Gastrocnemius medialis (tissue), 4 donors: ENCODE results near the gene RAB7A. TPM values are rescaled to one million over a fixed set of nuclear protein-coding genes. Genes with fewer than 3 reads are reported as not detected.
A peak's percentile ranks its signal among the peaks of the same experiment; 100 is the strongest.
"Not testable (repeated sequence)": the region's sequence is repeated elsewhere in the genome, so short reads cannot be mapped to it uniquely, and the experiment has no call there.

Experiments
- ATAC-seq, 2 donors: fragments of 150-250 bp; one replicate each; pipeline ENCODE4 v1.9.1; 2016
- DNase-seq, 2 donors: peaks; one replicate each; pipeline ENCODE4 v3.0.0-alpha.2; 2019
- H3K27ac ChIP-seq, 4 donors: fragments of 200-600 bp; sonication (generic); 1 replicate in 1 of 4; 2 replicates in 3 of 4; pipeline ENCODE4 v1.5.1; 2016 to 2018; ENCODE audit warnings: mild to moderate bottlenecking in 2 of 4, moderate library complexity in 1 of 4
- H3K27me3 ChIP-seq, 3 donors: fragments of 200-600 bp; sonication (generic) in 2 of 3; 1 replicate in 1 of 3; 2 replicates in 2 of 3; pipeline versions ENCODE4 v1.5.1 to v1.6.0; 2016 to 2019; ENCODE audit warnings: mild to moderate bottlenecking in 1 of 3, moderate library complexity in 1 of 3
- H3K36me3 ChIP-seq, 2 donors: fragments of 200-600 bp; sonication (generic) in 1 of 2; one replicate each; pipeline ENCODE4 v1.5.1; 2017 to 2018
- H3K4me1 ChIP-seq, 2 donors: fragments of 200-600 bp; sonication (generic) in 1 of 2; one replicate each; pipeline ENCODE4 v1.5.1; 2016 to 2017; ENCODE audit warnings: mild to moderate bottlenecking in 2 of 2
- H3K4me3 ChIP-seq, 4 donors: fragments of 200-600 bp; sonication (generic) in 3 of 4; 1 replicate in 1 of 4; 2 replicates in 3 of 4; pipeline ENCODE4 v1.5.1; 2016 to 2019; ENCODE audit warnings: mild to moderate bottlenecking in 2 of 4
- H3K9me3 ChIP-seq, 3 donors: fragments of 200-600 bp; sonication (generic) in 2 of 3; 1 replicate in 1 of 3; 2 replicates in 2 of 3; pipeline ENCODE4 v1.5.1; 2016 to 2019
- CTCF ChIP-seq, 5 experiments: fragments of 450-650 bp in 3 of 5; fragments of 200-600 bp in 2 of 5; sonication (generic) in 2 of 5; IDR thresholded peaks in 4 of 5; conservative IDR thresholded peaks in 1 of 5; 1 replicate in 4 of 5; 2 replicates in 1 of 5; pipeline ENCODE4 v1.5.1; 2016 to 2019; ENCODE audit warnings: antibody characterized with exemption in 5 of 5, mild to moderate bottlenecking in 3 of 5, moderate library complexity in 3 of 5
- POLR2A ChIP-seq, 2 donors: fragments of 450-650 bp; IDR thresholded peaks; one replicate each; pipeline ENCODE4 v1.6.1; 2017; ENCODE audit warnings: antibody characterized with exemption in 2 of 2, mild to moderate bottlenecking in 2 of 2, moderate library complexity in 2 of 2
- in situ Hi-C, 4 donors: fragments of 200-750 bp; cut with MboI; loops; one replicate each; pipeline versions ENCODE4 v1.15.0 to v1.8.0; 2017; ENCODE audit warnings: low sequenced_read_pairs in 4 of 4
- intact Hi-C: fragments of 100-400 bp; cut with DNase I; formaldehyde crosslinking; loops from one replicate; pipeline ENCODE4 v1.15.1; 2023; ENCODE audit warnings: low total_unique reads
- total RNA-seq, 4 donors: library from RNA; depleted of rRNA; stranded (reverse); fragments of >200 nt; gene quantifications; one replicate each; pipeline versions ENCODE4 v1.1.0 to v1.2.3, GENCODE V29; 2016

The RAB7A gene
- total RNA-seq, 4 donors from 2014 or later: 102 to 190 (median 149) TPM

- Histone ChIP-seq H3K27me3 (no peaks in the 10 kb centered on the region), H3K4me3 (no peak overlapping the region), H3K9me3 (no peaks in the 10 kb centered on the region), H3K27ac (peak overlapping the region; percentile 68 to 86 (median 76)), H3K36me3 (no peaks in the 10 kb centered on the region), H3K4me1 (peaks cover 28 to 44% of the 10 kb centered on the region in 2 donors)
- in situ Hi-C loops (no loop called here), intact Hi-C loops (no loop called here)
- ATAC-seq: peak; percentile 40 to 85
- DNase-seq: peak; percentile 55 to 84
- TF ChIP-seq POLR2A (IDR thresholded peaks at IDR 0.05) (peak in 1 of 2 donors; percentile 8), CTCF (IDR thresholded peaks at IDR 0.05 in 4 of 5, conservative IDR thresholded peaks at IDR 0.05 in 1 of 5) (no peak)
Observed at GRCh38 chr3:128824132-128824850, 98.3 kb downstream of the RAB7A start.

GRCh38 chr3:128825117-128825725 lies 99.2 kb downstream of the RAB7A start:
- no peak for DNase-seq
- Histone ChIP-seq H3K4me1 (peaks cover 27 to 36% of the 10 kb centered on the region in 2 donors), H3K27me3 (no peaks in the 10 kb centered on the region), H3K4me3 (no peak overlapping the region), H3K36me3 (no peaks in the 10 kb centered on the region), H3K27ac (peak overlapping the region in 3 of 4 donors; percentile 68 to 86 (median 83)), H3K9me3 (no peaks in the 10 kb centered on the region)
- intact Hi-C loops: no loop called here
- no peak for TF ChIP-seq CTCF (IDR thresholded peaks at IDR 0.05 in 4 of 5, conservative IDR thresholded peaks at IDR 0.05 in 1 of 5)
- TF ChIP-seq POLR2A (IDR thresholded peaks at IDR 0.05): no peak
- no peak for ATAC-seq
- in situ Hi-C loops: no loop called here

- DNase-seq, H3K36me3 ChIP-seq, H3K27me3 ChIP-seq, H3K9me3 ChIP-seq, ATAC-seq, in situ Hi-C loops, H3K4me3 ChIP-seq, intact Hi-C loops, H3K27ac ChIP-seq: not testable (repeated sequence)
- H3K4me1 ChIP-seq: peaks cover 11 to 14% of the 10 kb centered on the region in 2 donors
Observed at GRCh38 chr3:128829087-128829486, 103.1 kb downstream of the RAB7A start.

GRCh38 chr3:128829925-128830625 lies 104.1 kb downstream of the RAB7A start:
- H3K27me3 ChIP-seq, H3K27ac ChIP-seq, H3K4me1 ChIP-seq, in situ Hi-C loops, ATAC-seq, H3K4me3 ChIP-seq, intact Hi-C loops, H3K9me3 ChIP-seq, DNase-seq, H3K36me3 ChIP-seq: not testable (repeated sequence)

GRCh38 chr3:128830762-128831161 lies 104.8 kb downstream of the RAB7A start:
- H3K27me3 ChIP-seq, H3K36me3 ChIP-seq, intact Hi-C loops, H3K4me3 ChIP-seq, H3K9me3 ChIP-seq, H3K4me1 ChIP-seq, in situ Hi-C loops, H3K27ac ChIP-seq, DNase-seq, ATAC-seq: not testable (repeated sequence)

GRCh38 chr3:128832979-128833378 lies 107.0 kb downstream of the RAB7A start:
- H3K9me3 ChIP-seq, H3K4me3 ChIP-seq, H3K27ac ChIP-seq, H3K36me3 ChIP-seq, DNase-seq, intact Hi-C loops, H3K4me1 ChIP-seq, ATAC-seq, H3K27me3 ChIP-seq, in situ Hi-C loops: not testable (repeated sequence)
